ENCODE measurements around the gene GALNT12.

Gene GALNT12

GRCh38 chr9:98875536-98875935 lies 68.1 kb downstream of the GALNT12 start:
- no peak overlapping the region for H3K4me3 ChIP-seq (ENCODE audit: low read depth, low read length)
- TF ChIP-seq CTCF (IDR thresholded peaks at IDR 0.05; ENCODE audit: insufficient read depth, low read depth, low read length, missing control alignments), result no peak

GRCh38 chr9:98877311-98877710 lies 69.8 kb downstream of the GALNT12 start:
- TF ChIP-seq CTCF (IDR thresholded peaks at IDR 0.05; ENCODE audit: insufficient read depth, low read depth, low read length, missing control alignments), result no peak
- no peak for DNase-seq (ENCODE audit: low read depth)
- no peak overlapping the region for H3K4me3 ChIP-seq (ENCODE audit: low read depth, low read length)

More at GRCh38 chr9:98875536-98875935, 68.1 kb downstream of the GALNT12 start:
- DNase-seq (ENCODE audit: low read depth), result no peak

- H3K4me3 ChIP-seq (ENCODE audit: low read depth, low read length), result no peak overlapping the region
- DNase-seq (ENCODE audit: low read depth), result no peak
- no peak for TF ChIP-seq CTCF (IDR thresholded peaks at IDR 0.05; ENCODE audit: insufficient read depth, low read depth, low read length, missing control alignments)
Observed at GRCh38 chr9:98879094-98879962, 71.9 kb downstream of the GALNT12 start.

GRCh38 chr9:98879963-98880310 lies 72.5 kb downstream of the GALNT12 start:
- no peak overlapping the region for H3K4me3 ChIP-seq (ENCODE audit: low read depth, low read length)
- no peak for DNase-seq (ENCODE audit: low read depth)
- no peak for TF ChIP-seq CTCF (IDR thresholded peaks at IDR 0.05; ENCODE audit: insufficient read depth, low read depth, low read length, missing control alignments)

GRCh38 chr9:98880311-98881015 lies 73.0 kb downstream of the GALNT12 start:
- no peak for TF ChIP-seq CTCF (IDR thresholded peaks at IDR 0.05; ENCODE audit: insufficient read depth, low read depth, low read length, missing control alignments)
- no peak for DNase-seq (ENCODE audit: low read depth)
- no peak overlapping the region for H3K4me3 ChIP-seq (ENCODE audit: low read depth, low read length)

- no peak overlapping the region for H3K4me3 ChIP-seq (ENCODE audit: low read depth, low read length)
- no peak for DNase-seq (ENCODE audit: low read depth)
- TF ChIP-seq CTCF (IDR thresholded peaks at IDR 0.05; ENCODE audit: insufficient read depth, low read depth, low read length, missing control alignments), result no peak
Observed at GRCh38 chr9:98881356-98881755, 73.9 kb downstream of the GALNT12 start.

Measured in GM12865 (cell line).